PFSK-1 (cell line): ENCODE results near the gene MUC5AC.

Experiments
- POLR2AphosphoS5 ChIP-seq: IDR thresholded peaks from 2 replicates; pipeline ENCODE4 v1.6.1; 2012; ENCODE audit warnings: low read depth, mild to moderate bottlenecking, control low read depth, low read length, moderate library complexity
- SIN3A ChIP-seq: IDR thresholded peaks from 2 replicates; pipeline ENCODE4 v1.6.1; 2012; ENCODE audit warnings: mild to moderate bottlenecking, low read length, moderate library complexity, borderline replicate concordance; ENCODE audit not compliant: insufficient read depth
- TAF1 ChIP-seq: IDR thresholded peaks from 2 replicates; pipeline ENCODE4 v1.6.1; 2012; ENCODE audit warnings: low read length, control low read depth, borderline replicate concordance; ENCODE audit not compliant: insufficient read depth

GRCh38 chr11:1180171-1180570 lies 22.4 kb downstream of the MUC5AC start:
- no peak for TF ChIP-seq SIN3A
- no peak for TF ChIP-seq POLR2AphosphoS5
- no peak for TF ChIP-seq TAF1
